H1 (cell line): ENCODE measurements around the gene GPD1L. TPM values are rescaled to one million over a fixed set of nuclear protein-coding genes. Genes with fewer than 3 reads are reported as not detected.

ENCODE experiments used
- CTCF ChIA-PET: fragments of 300-600 bp; sonication (Branson Sonifier 250); formaldehyde crosslinking; loops from one replicate; lab custom pipeline; 2021; ENCODE audit not compliant: partially characterized antibody; lab: Charles Lee
- POLR2A ChIA-PET: fragments of 300-600 bp; sonication (Branson Sonifier 250); formaldehyde crosslinking; loops from one replicate; lab custom pipeline; 2021; ENCODE audit warnings: inconsistent platforms; ENCODE audit not compliant: partially characterized antibody; lab: Charles Lee
- DNase-seq, 2 experiments: peaks; one replicate each; pipeline versions ENCODE4 v3.0.0 to v3.0.0-alpha.2; 2010 to 2022; ENCODE audit warnings: low spot score in 2 of 2, low read depth in 1 of 2, mixed read lengths in 1 of 2
- FAIRE-seq: peaks from 2 replicates; lab custom pipeline; 2011; peaks lifted over from hg19 to GRCh38; lab: Jason Lieb, UNC
- H2AFZ ChIP-seq: 2 replicates; pipeline ENCODE4 v1.8.1; 2012; ENCODE audit warnings: low read length, inconsistent platforms
- H2AK5ac ChIP-seq: 2 replicates; pipeline ENCODE4 v1.6.1; 2013; ENCODE audit warnings: low read depth, low read length
- H2BK120ac ChIP-seq: replicated peaks from 2 replicates; pipeline ENCODE3; 2013; ENCODE audit warnings: low read depth, low read length, inconsistent platforms
- H2BK12ac ChIP-seq: 2 replicates; pipeline ENCODE4 v1.6.1; 2013; ENCODE audit warnings: low read depth, low read length
- H2BK15ac ChIP-seq: 2 replicates; pipeline ENCODE4 v1.6.1; 2013; ENCODE audit warnings: low read length
- H2BK20ac ChIP-seq: 2 replicates; pipeline ENCODE4 v1.6.1; 2013; ENCODE audit warnings: low read length
- H2BK5ac ChIP-seq: 2 replicates; pipeline ENCODE4 v1.6.1; 2013; ENCODE audit warnings: low read depth, low read length
- H3K14ac ChIP-seq: 2 replicates; pipeline ENCODE4 v1.6.1; 2013; ENCODE audit warnings: inconsistent platforms; ENCODE audit not compliant: insufficient read length
- H3K18ac ChIP-seq: 2 replicates; pipeline ENCODE4 v1.6.1; 2013; ENCODE audit warnings: low read length; ENCODE audit errors: extremely low read depth
- H3K23ac ChIP-seq: 2 replicates; pipeline ENCODE4 v1.6.1; 2013; ENCODE audit warnings: inconsistent platforms; ENCODE audit not compliant: insufficient read length
- H3K23me2 ChIP-seq: 2 replicates; pipeline ENCODE4 v1.6.1; 2013; ENCODE audit warnings: low read depth, low read length
- H3K27ac ChIP-seq: 2 replicates; pipeline ENCODE4 v1.6.1; 2011; ENCODE audit warnings: low read depth, low read length, inconsistent platforms
- H3K27me3 ChIP-seq, 4 experiments: replicated peaks in 1 of 4; 1 replicate in 1 of 4; 2 replicates in 3 of 4; pipeline versions ENCODE4 v1.6.1 to v1.8.1; 2011 to 2013; ENCODE audit warnings: low read length in 3 of 4, mild to moderate bottlenecking in 3 of 4, inconsistent platforms in 2 of 4, mixed read lengths in 2 of 4, moderate library complexity in 1 of 4; ENCODE audit not compliant: control insufficient read depth in 3 of 4, insufficient read depth in 3 of 4; ENCODE audit errors: extremely low read depth in 1 of 4
- H3K36me3 ChIP-seq, 4 experiments: 2 replicates each; pipeline versions ENCODE4 v1.6.1 to v1.8.1; 2011 to 2013; ENCODE audit warnings: mild to moderate bottlenecking in 4 of 4, low read length in 3 of 4, moderate library complexity in 2 of 4, control low read depth in 1 of 4, inconsistent platforms in 1 of 4; ENCODE audit not compliant: insufficient read depth in 4 of 4, control insufficient read depth in 2 of 4
- H3K4ac ChIP-seq: replicated peaks from 2 replicates; pipeline ENCODE3; 2013; ENCODE audit warnings: low read length, low read depth, mixed read lengths, inconsistent platforms; ENCODE audit not compliant: insufficient read length
- H3K4me1 ChIP-seq, 4 experiments: replicated peaks in 1 of 4; 1 replicate in 1 of 4; 2 replicates in 3 of 4; pipeline versions ENCODE4 v1.6.1 to v1.8.1; 2011 to 2013; ENCODE audit warnings: low read length in 3 of 4, inconsistent platforms in 2 of 4, mixed read lengths in 1 of 4; ENCODE audit not compliant: insufficient read depth in 4 of 4, control insufficient read depth in 3 of 4
- H3K4me2 ChIP-seq, 2 experiments: 2 replicates each; pipeline versions ENCODE4 v1.6.1 to v1.8.1; 2011 to 2013; ENCODE audit warnings: low read depth in 2 of 2, low read length in 2 of 2, control low read depth in 1 of 2, inconsistent platforms in 1 of 2, mild to moderate bottlenecking in 1 of 2; ENCODE audit not compliant: insufficient read depth in 1 of 2
- H3K4me3 ChIP-seq, 4 experiments: fragments of 200-600, 300-600 bp in 1 of 4; sonication (generic), shearing (Covaris generic), sonication (Bioruptor Twin) in 1 of 4; 2 replicates each; pipeline versions ENCODE4 v1.5.1 to v1.8.1; 2011 to 2016; ENCODE audit warnings: low read length in 4 of 4, low read depth in 3 of 4, control low read depth in 2 of 4, inconsistent platforms in 2 of 4, mild to moderate bottlenecking in 2 of 4, mixed read lengths in 1 of 4, moderate library complexity in 1 of 4; ENCODE audit not compliant: insufficient read depth in 2 of 4; ENCODE audit errors: extremely low read depth in 1 of 4
- H3K56ac ChIP-seq: replicated peaks from 2 replicates; pipeline ENCODE3; 2013; ENCODE audit warnings: low read depth, mild to moderate bottlenecking, mixed read lengths, low read length, inconsistent platforms; ENCODE audit not compliant: insufficient read length
- H3K79me1 ChIP-seq: 2 replicates; pipeline ENCODE4 v1.6.1; 2013; ENCODE audit warnings: low read depth, low read length, control low read depth
- H3K79me2 ChIP-seq, 2 experiments: 2 replicates each; pipeline versions ENCODE4 v1.6.1 to v1.8.1; 2012 to 2013; ENCODE audit warnings: low read length in 2 of 2, mild to moderate bottlenecking in 2 of 2, inconsistent platforms in 1 of 2; ENCODE audit not compliant: insufficient read depth in 2 of 2, control insufficient read depth in 1 of 2
- H3K9ac ChIP-seq, 4 experiments: replicated peaks in 1 of 4; 1 replicate in 1 of 4; 2 replicates in 3 of 4; pipeline versions ENCODE4 v1.6.1 to v1.8.1; 2011 to 2013; ENCODE audit warnings: low read depth in 3 of 4, low read length in 3 of 4, control low read depth in 2 of 4, mild to moderate bottlenecking in 2 of 4, moderate library complexity in 2 of 4, inconsistent platforms in 1 of 4; ENCODE audit errors: extremely low read depth in 1 of 4
- H3K9me3 ChIP-seq, 2 experiments: 2 replicates each; pipeline versions ENCODE4 v1.6.1 to v1.8.1; 2012 to 2013; ENCODE audit warnings: mild to moderate bottlenecking in 2 of 2, moderate library complexity in 2 of 2, control low read depth in 1 of 2, inconsistent platforms in 1 of 2, low read depth in 1 of 2, low read length in 1 of 2, mixed read lengths in 1 of 2; ENCODE audit not compliant: insufficient read depth in 2 of 2
- H4K20me1 ChIP-seq, 2 experiments: replicated peaks in 1 of 2; 2 replicates each; pipeline versions ENCODE3 to v1.8.1; 2011 to 2013; ENCODE audit warnings: inconsistent platforms in 2 of 2, low read length in 2 of 2, mild to moderate bottlenecking in 1 of 2; ENCODE audit not compliant: insufficient read depth in 2 of 2, control insufficient read depth in 1 of 2
- H4K5ac ChIP-seq: 2 replicates; pipeline ENCODE4 v1.6.1; 2013; ENCODE audit warnings: low read length, low read depth, mixed read lengths, inconsistent platforms; ENCODE audit not compliant: insufficient read length
- H4K8ac ChIP-seq: 2 replicates; pipeline ENCODE4 v1.8.0; 2013; ENCODE audit warnings: mild to moderate bottlenecking, moderate library complexity, low read length, inconsistent platforms; ENCODE audit not compliant: insufficient read depth; ENCODE audit errors: extremely low read depth
- H4K91ac ChIP-seq: replicated peaks from 2 replicates; pipeline ENCODE3; 2013; ENCODE audit warnings: low read length, mixed read lengths, inconsistent platforms; ENCODE audit not compliant: insufficient read length
- BRCA1 ChIP-seq: IDR thresholded peaks from 2 replicates; pipeline ENCODE4 v1.6.1; 2012; ENCODE audit warnings: low read depth, low read length, improper control_type of control experiment
- CBX5 ChIP-seq: fragments of 300-800, 300-1000 bp; sonication (generic); IDR thresholded peaks from 2 replicates; pipeline ENCODE4 v1.7.1; 2016; ENCODE audit warnings: antibody characterized with exemption, low read length, low read depth
- JUN ChIP-seq: IDR thresholded peaks from 2 replicates; pipeline ENCODE4 v1.6.1; 2011; ENCODE audit warnings: low read depth, mild to moderate bottlenecking, improper control_type of control experiment, low read length
- JUND ChIP-seq: IDR thresholded peaks from 2 replicates; pipeline ENCODE4 v1.6.1; 2011; ENCODE audit warnings: mild to moderate bottlenecking, improper control_type of control experiment, low read length
- KDM1A ChIP-seq: fragments of 200-600, 300-600 bp; sonication (generic); IDR thresholded peaks from 2 replicates; pipeline ENCODE4 v1.7.1; 2016; ENCODE audit warnings: mild to moderate bottlenecking, low read length, borderline replicate concordance
- KDM4A ChIP-seq: IDR thresholded peaks from one replicate; pipeline ENCODE4 v1.7.1; 2012; ENCODE audit warnings: low read depth, mild to moderate bottlenecking, moderate library complexity, low read length, inconsistent platforms; ENCODE audit not compliant: severe bottlenecking
- KDM5A ChIP-seq: fragments of 200-600 bp; IDR thresholded peaks from 2 replicates; pipeline ENCODE4 v1.7.1; 2012; ENCODE audit warnings: mild to moderate bottlenecking, low read length, inconsistent platforms, mixed read lengths
- NRF1 ChIP-seq: IDR thresholded peaks from 2 replicates; pipeline ENCODE4 v1.6.1; 2011; ENCODE audit warnings: mild to moderate bottlenecking, low read depth, low read length, improper control_type of control experiment
- POLR2AphosphoS5 ChIP-seq: IDR thresholded peaks from 2 replicates; pipeline ENCODE4 v1.6.1; 2011; ENCODE audit warnings: low read depth, low read length
- RFX5 ChIP-seq: IDR thresholded peaks from 2 replicates; pipeline ENCODE4 v1.6.1; 2011; ENCODE audit warnings: low read depth, low read length, improper control_type of control experiment, borderline replicate concordance
- SUZ12 ChIP-seq: fragments of 200-600 bp; sonication (generic); IDR thresholded peaks from 2 replicates; pipeline ENCODE4 v1.6.1; 2012; ENCODE audit warnings: mild to moderate bottlenecking, inconsistent platforms, low read length, moderate library complexity, mixed read lengths
- TAF1 ChIP-seq: IDR thresholded peaks from 2 replicates; pipeline ENCODE4 v1.6.1; 2011; ENCODE audit warnings: mild to moderate bottlenecking, low read depth, low read length
- TCF12 ChIP-seq: IDR thresholded peaks from 2 replicates; pipeline ENCODE4 v1.6.1; 2011; ENCODE audit warnings: low read depth, mild to moderate bottlenecking, low read length
- WGBS, 2 experiments: shearing (Covaris generic) in 1 of 2; methylation state at CpG; one replicate each; pipeline versions ENCODE4 v1.1.6 to v1.1.7; 2013 to 2015; ENCODE audit warnings: low lambda C conversion rate in 2 of 2, mixed read lengths in 2 of 2, inconsistent platforms in 1 of 2, low coverage in 1 of 2, missing lambda C conversion rate in 1 of 2; ENCODE audit not compliant: insufficient replicate concordance in 2 of 2, insufficient coverage in 1 of 2, insufficient read length in 1 of 2; ENCODE audit errors: extremely low coverage in 1 of 2, missing lambda C conversion rate in 1 of 2; 5-methylcytosine and 5-hydroxymethylcytosine counted together
- polyA plus RNA-seq, 7 experiments: library from polyadenylated mRNA; depleted of rRNA in 3 of 7; stranded (reverse) in 5 of 7; unstranded in 2 of 7; fragments of >200 nt in 5 of 7; fragments of 200-250 nt in 2 of 7; gene quantifications; 1 replicate in 5 of 7; 2 replicates in 1 of 7; 4 replicates in 1 of 7; pipeline versions ENCODE4 v1.2.1 to v1.2.3, GENCODE V29; 2011 to 2013; ENCODE audit warnings: missing spikeins in 2 of 7, mixed read lengths in 2 of 7
- total RNA-seq: library from RNA; stranded (reverse); fragmentation: NEBNext Ultra II Directional; extraction: Animal tissue kit (Norgen Biotek cat#: 25700); gene quantifications from 2 replicates; pipeline ENCODE4 v1.2.1, GENCODE V29; 2021
- TF ChIP-seq, protein P1 (sequence below): IDR thresholded peaks from 2 replicates; pipeline ENCODE4 v1.6.1; 2011; ENCODE audit warnings: low read length, improper control_type of control experiment

GPD1L gene
- total and polyA plus RNA-seq, 2 of the 8 experiments (the other 6 are each of a cell fraction or from before 2014, with no cell fraction given), result 2.4 to 8.4 TPM

DNA sequence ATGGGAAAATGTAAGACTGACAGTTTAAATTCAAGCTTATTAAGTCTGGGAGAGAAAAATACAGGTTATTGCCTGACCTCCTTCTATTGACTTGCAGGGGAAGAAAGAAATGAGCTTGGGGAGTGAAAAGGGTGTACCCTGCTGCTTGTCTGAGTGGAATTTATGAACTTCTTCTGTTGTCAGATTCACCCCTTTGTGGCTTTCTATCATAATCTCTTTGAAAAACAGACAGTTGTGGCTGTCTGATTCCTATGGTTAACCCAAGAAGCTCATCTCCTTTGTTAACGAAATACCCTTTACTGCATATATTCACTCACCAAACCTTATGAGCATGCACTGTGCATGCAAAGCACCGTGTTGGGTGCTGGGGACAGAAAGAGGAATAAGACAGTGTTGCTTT lies 22.5 kb downstream of the GPD1L start:
- WGBS, 2 experiments, result 87% methylated on average over 2 of the region's 2 CpGs; no CpG with 5 or more reads in 1 of the 2 experiments
- TF ChIP-seq POLR2AphosphoS5, result no peak
- TF ChIP-seq KDM4A, result no peak
- TF ChIP-seq, protein P1, sequence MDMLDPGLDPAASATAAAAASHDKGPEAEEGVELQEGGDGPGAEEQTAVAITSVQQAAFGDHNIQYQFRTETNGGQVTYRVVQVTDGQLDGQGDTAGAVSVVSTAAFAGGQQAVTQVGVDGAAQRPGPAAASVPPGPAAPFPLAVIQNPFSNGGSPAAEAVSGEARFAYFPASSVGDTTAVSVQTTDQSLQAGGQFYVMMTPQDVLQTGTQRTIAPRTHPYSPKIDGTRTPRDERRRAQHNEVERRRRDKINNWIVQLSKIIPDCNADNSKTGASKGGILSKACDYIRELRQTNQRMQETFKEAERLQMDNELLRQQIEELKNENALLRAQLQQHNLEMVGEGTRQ, result no peak
- no peak for TF ChIP-seq TCF12
- no peak for TF ChIP-seq SUZ12
- no peak for TF ChIP-seq KDM1A
- no peak for TF ChIP-seq KDM5A
- no peak for TF ChIP-seq JUN
- TF ChIP-seq BRCA1, result no peak
- no peak for TF ChIP-seq NRF1
- no peak for TF ChIP-seq TAF1
- no peak for TF ChIP-seq RFX5
- no peak for TF ChIP-seq JUND
- TF ChIP-seq CBX5, result no peak

More for the DNA sequence above, 22.5 kb downstream of the GPD1L start:
- no peaks in the 10 kb centered on the region for H3K9me3 ChIP-seq
- H3K79me1 ChIP-seq, result no peaks in the 10 kb centered on the region
- H4K8ac ChIP-seq, result no peak overlapping the region
- H3K56ac ChIP-seq, result no peak overlapping the region
- H2AFZ ChIP-seq, result no peak overlapping the region
- H3K4me3 ChIP-seq, result no peak overlapping the region
- H3K36me3 ChIP-seq, result no peaks in the 10 kb centered on the region
- H2BK15ac ChIP-seq, result no peak overlapping the region
- no peaks in the 10 kb centered on the region for H3K27me3 ChIP-seq
- H4K5ac ChIP-seq, result no peak overlapping the region
- H2AK5ac ChIP-seq, result no peak overlapping the region
- ChIA-PET POLR2A (interaction anchor here (0.6 to 1.2 kb wide), 2 partner anchors 14 to 26 kb away, joined by 3 read pairs; no protein-coding TSS in a partner anchor), CTCF (interaction anchor here (0.6 to 2.1 kb wide), 6 partner anchors 8 to 262 kb away, joined by 3 to 8 read pairs (median 6); no protein-coding TSS in a partner anchor)
- no peak overlapping the region for H2BK120ac ChIP-seq
- no peaks in the 10 kb centered on the region for H3K79me2 ChIP-seq
- H3K27ac ChIP-seq, result no peak overlapping the region
- no peak overlapping the region for H3K4me2 ChIP-seq
- H3K23me2 ChIP-seq, result no peaks in the 10 kb centered on the region
- DNase-seq (no peak), FAIRE-seq (no peak)
- no peak overlapping the region for H3K23ac ChIP-seq
- H3K9ac ChIP-seq, result no peak overlapping the region
- no peak overlapping the region for H3K18ac ChIP-seq
- H3K4ac ChIP-seq, result no peak overlapping the region
- H2BK5ac ChIP-seq, result no peak overlapping the region
- no peak overlapping the region for H4K91ac ChIP-seq
- peaks cover 0 to 2% of the 10 kb centered on the region in 2 experiments for H4K20me1 ChIP-seq
- peaks cover 0 to 3% (median 0%) of the 10 kb centered on the region in 4 experiments; a peak in 1 of 7 replicates for H3K4me1 ChIP-seq
- H2BK12ac ChIP-seq, result no peak overlapping the region
- H2BK20ac ChIP-seq, result no peak overlapping the region
- H3K14ac ChIP-seq, result no peak overlapping the region
